Lung microvascular endothelial cell (primary cell): ENCODE results near the gene SH2D7. TPM values are rescaled to one million over a fixed set of nuclear protein-coding genes. Genes with fewer than 3 reads are reported as not detected.
A peak's percentile ranks its signal among the peaks of the same experiment; 100 is the strongest.

Source experiments
- DNase-seq, 2 donors: peaks; one replicate each; pipeline versions ENCODE4 v3.0.0 to v3.0.0-alpha.2; 2010; ENCODE audit warnings: low read depth in 2 of 2
- total RNA-seq: library from RNA; depleted of rRNA; stranded (reverse); fragments of >200 nt; gene quantifications from 2 replicates; pipeline ENCODE4 v1.2.1, GENCODE V29; 2014

Gene SH2D7
- total RNA-seq, 1 donor from 2014 or later = not detected

GRCh38 chr15:78077871-78078210 lies 14.5 kb upstream of the SH2D7 start:
- DNase-seq = no peak

- no peak for DNase-seq
Measured at GRCh38 chr15:78079298-78080087, 12.9 kb upstream of the SH2D7 start.

- no peak for DNase-seq
Measured at GRCh38 chr15:78080088-78080460, 12.3 kb upstream of the SH2D7 start.

DNA sequence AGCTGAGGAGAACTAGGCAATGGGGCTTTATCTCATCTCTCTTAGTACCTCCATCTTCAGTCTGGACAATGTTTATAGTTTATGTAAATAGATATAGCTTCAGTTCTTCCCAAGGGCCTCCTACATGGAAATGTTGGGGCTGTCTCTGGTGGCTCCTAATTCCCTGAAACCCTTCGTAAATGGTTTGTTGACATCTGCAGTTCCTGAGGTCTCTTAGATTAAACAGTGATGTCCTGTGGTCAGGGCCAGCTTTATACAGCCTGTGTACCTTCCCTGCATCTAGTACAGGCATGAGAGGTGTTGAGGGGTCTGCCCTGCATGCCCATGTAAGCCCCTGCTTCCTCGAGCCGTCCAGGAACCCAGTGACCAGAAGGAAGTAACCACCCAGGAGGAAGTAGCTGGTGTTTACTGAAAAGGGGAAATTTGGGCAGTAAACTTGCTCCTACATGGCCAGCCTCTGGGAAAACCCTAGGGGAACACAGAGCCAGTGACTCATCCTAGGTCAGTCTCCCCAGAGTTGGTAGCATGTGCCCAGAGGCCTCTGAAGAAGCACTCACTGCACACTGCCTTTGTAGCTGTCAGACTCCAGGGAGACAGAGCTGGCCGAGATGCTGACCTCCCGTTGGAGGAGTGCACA lies 10.1 kb upstream of the SH2D7 start:
- peak in 1 of 2 donors; percentile 38 for DNase-seq

GRCh38 chr15:78082743-78083110 lies 9.6 kb upstream of the SH2D7 start:
- DNase-seq = no peak

DNA sequence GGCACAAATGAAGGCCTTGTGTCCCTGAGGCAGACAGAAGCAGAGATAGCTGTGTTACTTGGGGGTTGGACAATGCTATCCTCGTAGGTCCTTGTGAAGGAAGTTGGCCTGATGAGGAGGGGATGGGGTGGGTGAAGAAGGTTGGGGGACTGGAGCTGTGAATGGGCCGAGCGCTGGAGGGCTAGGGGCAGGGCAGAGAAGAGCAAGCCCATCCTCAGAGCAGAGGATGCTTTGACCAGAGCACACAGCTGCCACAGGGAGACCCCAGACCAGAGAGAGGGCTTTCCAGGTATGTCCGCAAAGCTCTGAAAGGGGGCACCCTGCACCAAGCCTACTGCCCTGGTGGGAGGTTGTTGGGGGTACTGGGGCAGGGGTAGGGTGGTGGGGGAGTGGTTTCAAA lies 9.2 kb upstream of the SH2D7 start:
- DNase-seq = no peak

- DNase-seq = no peak
Measured at GRCh38 chr15:78083687-78084448, 8.5 kb upstream of the SH2D7 start.

DNA sequence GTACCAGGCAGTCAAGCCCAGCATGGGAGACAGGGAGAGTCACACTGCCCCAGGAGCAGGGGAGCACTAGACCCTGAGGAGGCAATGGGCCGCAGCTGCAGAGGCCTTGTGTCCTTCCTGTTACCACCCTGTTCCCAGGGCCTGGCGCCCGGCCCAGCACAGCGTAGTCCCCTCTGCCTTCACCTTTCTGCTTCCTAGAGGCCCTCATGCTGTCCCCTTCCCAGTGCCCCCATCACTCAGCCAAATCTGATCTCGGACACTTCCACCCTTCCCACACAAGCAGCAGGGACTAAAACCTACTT lies 8.0 kb upstream of the SH2D7 start:
- no peak for DNase-seq

DNA sequence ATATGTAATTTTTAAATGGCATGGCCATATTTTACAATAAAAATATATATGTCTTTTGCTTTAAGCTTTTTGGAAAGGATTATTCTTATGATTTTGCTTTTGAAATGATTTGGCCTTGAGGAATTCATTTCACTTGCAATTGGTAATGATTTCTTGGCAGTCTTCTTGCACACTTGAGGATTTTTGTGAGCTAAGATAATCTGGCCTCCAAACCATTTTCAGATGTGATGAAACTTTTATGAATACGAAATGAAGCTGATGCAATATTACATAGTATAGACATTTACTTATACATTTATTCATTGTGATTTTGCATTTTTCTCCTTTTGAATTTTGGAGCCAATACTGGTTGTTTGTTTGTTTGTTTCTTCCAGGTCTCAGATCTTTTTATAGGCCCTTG lies 6.4 kb upstream of the SH2D7 start:
- no peak for DNase-seq

DNA sequence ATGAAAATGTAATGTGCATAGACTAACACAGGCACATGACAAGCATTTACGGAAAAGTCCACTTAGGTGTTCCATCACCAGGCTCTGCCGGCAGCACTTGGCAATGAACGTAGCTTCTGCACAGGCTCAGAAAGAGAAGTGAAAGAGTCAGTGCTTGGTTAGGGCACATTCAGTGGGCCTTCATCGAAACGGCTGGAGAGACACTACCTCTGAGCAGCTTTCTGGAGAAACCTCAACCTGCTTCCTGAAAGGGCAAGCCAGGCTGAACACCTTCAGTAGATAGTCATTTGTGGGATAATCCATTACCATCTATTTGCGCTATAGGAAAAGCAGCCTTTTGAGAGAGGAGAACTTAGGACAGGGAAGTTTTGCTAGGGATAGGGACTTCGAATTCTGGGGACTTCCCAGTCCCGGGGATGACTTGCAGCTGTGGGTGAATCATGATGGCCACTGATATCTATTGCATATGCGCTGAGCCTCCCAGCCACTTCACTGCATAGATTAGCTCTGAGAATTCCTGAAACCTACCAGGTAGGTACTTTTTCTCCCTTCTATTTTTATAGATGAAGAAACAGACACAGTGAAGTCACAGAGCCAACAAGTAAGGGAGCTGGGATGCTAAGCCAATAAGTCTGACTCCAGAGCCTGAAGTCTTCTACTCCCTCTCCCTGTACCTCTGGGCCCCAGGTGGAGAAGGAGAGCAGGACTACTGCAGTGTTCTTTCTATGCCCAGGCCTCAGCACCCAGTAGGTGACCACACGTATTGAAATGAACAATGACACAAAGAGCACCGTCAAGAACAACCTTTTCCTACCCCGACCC lies 4.2 kb upstream of the SH2D7 start:
- DNase-seq = no peak

DNA sequence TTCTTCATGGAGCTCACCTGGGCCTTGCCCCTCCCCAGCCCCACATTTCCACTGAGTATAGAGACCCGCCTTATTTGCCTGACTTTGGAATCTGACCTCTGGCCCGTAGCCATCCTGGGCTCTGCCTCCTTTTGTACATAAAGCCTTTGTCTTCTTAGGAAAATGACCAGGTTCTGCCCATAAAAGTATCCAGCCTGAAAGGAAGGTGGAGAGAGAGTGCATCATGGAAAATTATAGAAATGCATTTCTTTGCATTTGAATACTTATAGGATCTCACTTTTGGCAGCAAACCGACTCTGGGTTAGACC lies 3.6 kb upstream of the SH2D7 start:
- DNase-seq = no peak

DNA sequence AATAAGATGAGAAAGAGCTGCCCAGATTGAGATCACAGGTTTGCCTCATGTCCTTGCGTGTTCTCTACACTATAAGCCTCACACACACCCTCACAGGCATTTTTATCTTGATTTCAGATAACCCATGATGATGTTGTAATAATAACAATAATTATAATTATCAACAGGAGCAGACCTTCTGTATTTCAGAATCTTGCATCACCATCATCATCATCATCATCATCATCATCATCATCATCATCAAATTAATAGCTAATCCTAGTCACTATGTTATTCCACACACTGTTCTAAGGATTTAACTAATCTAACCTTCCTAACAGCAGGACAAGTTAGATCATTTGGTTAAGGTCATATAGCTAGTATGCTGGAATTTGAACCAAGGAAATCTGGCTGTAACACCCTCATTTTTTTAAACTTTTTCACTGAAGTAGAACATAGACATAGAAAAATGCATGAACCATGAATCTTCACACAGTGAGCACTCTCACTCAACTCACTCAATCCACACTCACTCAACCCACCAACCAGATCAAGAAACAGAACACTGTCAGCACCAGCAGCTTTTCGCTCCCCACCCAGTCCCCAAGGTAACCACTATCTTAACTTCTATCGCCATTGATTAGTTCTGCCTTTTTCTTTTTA lies 1.8 kb upstream of the SH2D7 start:
- no peak for DNase-seq

- DNase-seq = no peak
Measured at GRCh38 chr15:78093242-78094020, 1.1 kb downstream of the SH2D7 start.

GRCh38 chr15:78097667-78098066 lies 5.3 kb downstream of the SH2D7 start:
- no peak for DNase-seq

DNA sequence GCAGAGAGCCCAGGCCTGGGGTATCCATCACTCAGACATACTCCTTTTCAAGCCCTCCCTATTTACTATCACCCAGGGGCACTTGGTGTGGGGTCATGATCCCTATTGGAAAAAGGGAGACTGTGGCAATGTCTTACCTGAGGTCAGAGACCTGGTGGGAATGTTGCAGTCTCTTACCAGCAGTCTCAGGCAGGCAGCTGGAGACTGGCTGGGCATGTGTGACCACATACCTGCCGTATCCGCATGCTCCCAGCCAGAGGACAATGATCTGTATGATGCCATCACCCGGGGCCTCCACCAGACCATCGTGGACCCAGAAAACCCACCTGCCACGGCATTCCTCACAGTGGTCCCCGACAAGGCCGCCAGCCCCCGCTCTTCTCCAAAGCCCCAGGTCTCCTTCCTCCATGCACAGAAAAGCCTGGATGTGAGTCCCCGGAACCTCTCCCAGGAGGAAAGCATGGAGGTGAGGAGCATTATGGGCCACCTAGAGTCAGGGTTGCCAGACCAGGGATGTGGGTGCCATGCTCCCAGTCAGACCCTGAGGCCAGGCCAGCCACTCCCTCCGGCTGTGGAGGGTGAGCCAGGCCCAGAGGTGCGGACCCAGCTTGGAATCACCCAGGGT lies 5.9 kb downstream of the SH2D7 start:
- no peak for DNase-seq

DNA sequence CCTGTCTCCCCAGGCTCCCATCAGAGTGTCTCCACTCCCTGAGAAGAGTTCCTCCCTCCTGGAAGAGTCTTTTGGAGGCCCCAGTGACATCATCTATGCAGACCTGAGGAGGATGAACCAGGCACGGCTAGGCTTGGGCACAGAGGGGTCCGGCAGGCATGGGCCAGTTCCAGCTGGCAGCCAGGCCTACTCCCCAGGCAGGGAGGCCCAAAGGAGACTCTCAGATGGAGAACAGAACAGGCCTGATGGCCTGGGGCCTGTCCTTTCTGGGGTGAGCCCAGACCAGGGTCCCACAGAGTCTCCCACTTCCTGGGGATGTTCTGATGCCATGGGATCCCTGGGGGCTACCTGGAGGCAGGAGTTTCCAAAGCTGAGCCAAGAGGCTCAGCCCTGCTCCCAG lies 8.5 kb downstream of the SH2D7 start:
- DNase-seq = no peak

- no peak for DNase-seq
Measured at GRCh38 chr15:78101423-78102105, 9.2 kb downstream of the SH2D7 start.

DNA sequence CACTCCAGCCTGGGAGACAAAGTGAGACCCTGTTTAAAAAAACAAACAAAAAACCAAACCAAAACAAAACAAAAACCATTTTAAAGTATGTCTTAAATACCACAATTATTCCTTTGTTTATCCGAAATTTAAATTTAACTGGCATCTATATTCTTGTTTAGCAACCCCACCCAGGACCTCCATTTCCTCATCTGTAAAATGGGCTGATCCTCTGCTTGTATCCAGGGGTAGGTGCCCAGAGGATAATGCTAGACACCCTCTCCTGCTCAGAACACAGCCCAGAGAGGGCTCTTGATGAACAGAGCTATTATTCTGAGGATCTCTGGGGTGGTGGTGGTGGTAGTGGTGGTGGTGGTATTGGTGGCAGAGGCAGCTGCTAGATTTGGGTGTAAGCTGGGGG lies 9.8 kb downstream of the SH2D7 start:
- no peak for DNase-seq

DNA sequence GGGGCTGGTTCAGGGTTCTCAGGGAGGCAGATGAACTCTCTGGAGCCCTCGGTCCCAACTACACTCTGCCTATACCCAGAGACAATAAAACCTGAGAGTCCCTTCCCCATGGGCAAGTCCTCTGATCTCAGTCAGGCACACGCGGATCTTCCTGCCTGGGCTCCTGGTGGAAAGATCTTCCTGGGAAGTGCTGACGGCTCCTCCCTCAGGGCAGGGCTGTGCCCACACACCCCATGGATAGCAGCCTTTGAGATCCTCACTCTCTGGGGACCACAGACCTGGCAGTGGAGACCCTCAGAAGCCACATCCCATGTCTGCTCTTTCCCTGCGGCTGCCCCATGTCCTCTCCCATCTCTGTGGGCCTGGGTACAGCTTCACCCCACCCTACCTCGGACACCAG lies 10.4 kb downstream of the SH2D7 start:
- DNase-seq = no peak
